ENCODE measurements around the gene SYNE1. TPM values are rescaled to one million over a fixed set of nuclear protein-coding genes. Genes with fewer than 3 reads are reported as not detected.

SYNE1 gene
- polyA plus RNA-seq, 1 donor from 2014 or later, result 38.5 TPM

GRCh38 chr6:152632121-152632782, 4.9 kb downstream of the SYNE1 start:
- no peaks in the 10 kb centered on the region for H3K9me3 ChIP-seq (ENCODE audit: low read length)
- H2AFZ ChIP-seq (ENCODE audit: low read depth, low read length), result no peak overlapping the region
- H3K27me3 ChIP-seq (ENCODE audit: insufficient read depth, low read depth, low read length), result peaks cover 22% of the 10 kb centered on the region
- no peaks in the 10 kb centered on the region for H3K79me2 ChIP-seq (replicated peaks; ENCODE audit: insufficient read depth, low read length)
- H3F3A ChIP-seq (ENCODE audit: insufficient read depth, low read length, poor library complexity, severe bottlenecking), result peaks cover 3% of the 10 kb centered on the region
- no peak overlapping the region for H3K9ac ChIP-seq (ENCODE audit: low read length)
- TF ChIP-seq EP300 (conservative IDR thresholded peaks at IDR 0.05; ENCODE audit: poor library complexity, severe bottlenecking) (no peak), CTCF (IDR thresholded peaks at IDR 0.05; ENCODE audit: poor library complexity, severe bottlenecking) (no peak), MXI1 (conservative IDR thresholded peaks at IDR 0.05; ENCODE audit: poor library complexity, severe bottlenecking) (no peak), POLR2AphosphoS5 (IDR thresholded peaks at IDR 0.05) (no peak), REST (IDR thresholded peaks at IDR 0.05; ENCODE audit: borderline replicate concordance) (no peak), EZH2 (IDR thresholded peaks at IDR 0.05; ENCODE audit: borderline replicate concordance, insufficient read depth, low read length, poor library complexity, severe bottlenecking) (no peak), RAD21 (conservative IDR thresholded peaks at IDR 0.05) (no peak), SMC3 (conservative IDR thresholded peaks at IDR 0.05; ENCODE audit: poor library complexity) (no peak)
- no peak overlapping the region for H3K27ac ChIP-seq (ENCODE audit: low read length)
- no peak overlapping the region for H3K4me2 ChIP-seq (ENCODE audit: low read length)
- H3K9me2 ChIP-seq (ENCODE audit: insufficient read depth, low read length), result no peaks in the 10 kb centered on the region
- no peaks in the 10 kb centered on the region for H3K36me3 ChIP-seq (ENCODE audit: insufficient read depth, low read length)
- H4K20me1 ChIP-seq (ENCODE audit: insufficient read depth), result no peaks in the 10 kb centered on the region
- H3K4me3 ChIP-seq (ENCODE audit: low read length), result no peak overlapping the region

- Histone ChIP-seq H2AFZ (ENCODE audit: low read depth, low read length) (no peak overlapping the region), H3K27me3 (ENCODE audit: insufficient read depth, low read depth, low read length) (peaks cover 20% of the 10 kb centered on the region), H3K27ac (ENCODE audit: low read length) (no peak overlapping the region), H3K9me2 (ENCODE audit: insufficient read depth, low read length) (no peaks in the 10 kb centered on the region), H3F3A (ENCODE audit: insufficient read depth, low read length, poor library complexity, severe bottlenecking) (no peaks in the 10 kb centered on the region), H3K9me3 (ENCODE audit: low read length) (no peaks in the 10 kb centered on the region), H3K4me3 (ENCODE audit: low read length) (no peak overlapping the region), H3K4me2 (ENCODE audit: low read length) (no peak overlapping the region), H3K79me2 (replicated peaks; ENCODE audit: insufficient read depth, low read length) (no peaks in the 10 kb centered on the region), H3K36me3 (ENCODE audit: insufficient read depth, low read length) (no peaks in the 10 kb centered on the region), H3K9ac (ENCODE audit: low read length) (no peak overlapping the region), H4K20me1 (ENCODE audit: insufficient read depth) (no peaks in the 10 kb centered on the region)
- TF ChIP-seq EZH2 (IDR thresholded peaks at IDR 0.05; ENCODE audit: borderline replicate concordance, insufficient read depth, low read length, poor library complexity, severe bottlenecking) (no peak), CTCF (IDR thresholded peaks at IDR 0.05; ENCODE audit: poor library complexity, severe bottlenecking) (no peak), MXI1 (conservative IDR thresholded peaks at IDR 0.05; ENCODE audit: poor library complexity, severe bottlenecking) (no peak), EP300 (conservative IDR thresholded peaks at IDR 0.05; ENCODE audit: poor library complexity, severe bottlenecking) (no peak), POLR2AphosphoS5 (IDR thresholded peaks at IDR 0.05) (no peak), TAF1 (IDR thresholded peaks at IDR 0.05; ENCODE audit: low read depth) (no peak), SMC3 (conservative IDR thresholded peaks at IDR 0.05; ENCODE audit: poor library complexity) (no peak), RAD21 (conservative IDR thresholded peaks at IDR 0.05) (no peak)
Measured at GRCh38 chr6:152631376-152631775, 5.8 kb downstream of the SYNE1 start.
